Caki2 (cell line): ENCODE measurements around the gene IL17RD. TPM values are rescaled to one million over a fixed set of nuclear protein-coding genes. Genes with fewer than 3 reads are reported as not detected.

ENCODE experiments used
- DNase-seq: peaks from one replicate; pipeline ENCODE4 v3.0.0-alpha.2; 2015; ENCODE audit warnings: low read depth
- in situ Hi-C: cut with HindIII; loops from 2 replicates; pipeline ENCODE4 v1.10.0; 2016; ENCODE audit warnings: low sequenced_read_pairs, low pct_unique_long_range_greater_than_20kb, mixed read lengths
- total RNA-seq: library from RNA; depleted of rRNA; stranded (reverse); fragments of >200 nt; shearing (Covaris generic); gene quantifications from 2 replicates; pipeline ENCODE4 v1.2.3, GENCODE V29; 2014; ENCODE audit warnings: low replicate concordance

Gene IL17RD
- total RNA-seq, 1 experiment from 2014 or later = 2.6 TPM

DNA sequence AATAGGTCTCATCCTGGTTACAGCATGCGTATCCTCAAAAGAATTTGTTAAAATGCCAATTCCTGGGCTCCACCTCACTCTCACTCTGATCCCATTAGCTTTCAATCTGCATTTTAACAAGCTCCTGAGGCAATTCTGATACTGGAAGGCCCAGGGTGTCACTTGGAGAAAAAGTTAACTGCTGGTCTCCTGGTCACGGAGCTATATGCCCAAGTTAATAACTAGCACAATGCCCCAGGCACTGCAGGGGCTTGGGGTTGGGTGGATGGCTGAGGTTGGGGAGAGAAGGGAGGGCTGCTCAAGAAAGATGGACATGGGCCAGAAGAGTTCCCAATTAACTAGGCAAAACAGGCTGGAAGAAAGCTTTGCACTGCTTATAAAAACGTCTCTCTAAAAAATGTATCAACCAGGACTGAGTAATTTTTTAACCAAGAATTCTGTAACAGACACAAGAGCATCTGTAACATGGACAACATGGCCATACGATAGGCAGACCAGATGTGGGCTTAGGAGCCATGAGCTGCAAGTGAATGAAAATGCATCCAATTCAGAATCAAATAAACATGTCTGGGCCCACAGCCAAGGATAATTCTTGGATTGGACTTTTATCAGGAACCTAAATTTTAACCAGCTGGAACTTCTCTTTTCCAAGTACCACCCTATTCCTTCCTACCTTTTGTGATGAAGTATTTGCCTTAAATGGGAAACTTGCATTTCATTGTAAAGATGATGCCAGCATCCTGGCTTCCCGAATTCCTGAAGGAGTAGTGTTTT lies 4.2 kb downstream of the IL17RD start:
- DNase-seq = no peak
- in situ Hi-C loops = no loop called here

GRCh38 chr3:57160076-57160764 lies 4.9 kb downstream of the IL17RD start:
- DNase-seq = no peak
- in situ Hi-C loops = no loop called here

DNA sequence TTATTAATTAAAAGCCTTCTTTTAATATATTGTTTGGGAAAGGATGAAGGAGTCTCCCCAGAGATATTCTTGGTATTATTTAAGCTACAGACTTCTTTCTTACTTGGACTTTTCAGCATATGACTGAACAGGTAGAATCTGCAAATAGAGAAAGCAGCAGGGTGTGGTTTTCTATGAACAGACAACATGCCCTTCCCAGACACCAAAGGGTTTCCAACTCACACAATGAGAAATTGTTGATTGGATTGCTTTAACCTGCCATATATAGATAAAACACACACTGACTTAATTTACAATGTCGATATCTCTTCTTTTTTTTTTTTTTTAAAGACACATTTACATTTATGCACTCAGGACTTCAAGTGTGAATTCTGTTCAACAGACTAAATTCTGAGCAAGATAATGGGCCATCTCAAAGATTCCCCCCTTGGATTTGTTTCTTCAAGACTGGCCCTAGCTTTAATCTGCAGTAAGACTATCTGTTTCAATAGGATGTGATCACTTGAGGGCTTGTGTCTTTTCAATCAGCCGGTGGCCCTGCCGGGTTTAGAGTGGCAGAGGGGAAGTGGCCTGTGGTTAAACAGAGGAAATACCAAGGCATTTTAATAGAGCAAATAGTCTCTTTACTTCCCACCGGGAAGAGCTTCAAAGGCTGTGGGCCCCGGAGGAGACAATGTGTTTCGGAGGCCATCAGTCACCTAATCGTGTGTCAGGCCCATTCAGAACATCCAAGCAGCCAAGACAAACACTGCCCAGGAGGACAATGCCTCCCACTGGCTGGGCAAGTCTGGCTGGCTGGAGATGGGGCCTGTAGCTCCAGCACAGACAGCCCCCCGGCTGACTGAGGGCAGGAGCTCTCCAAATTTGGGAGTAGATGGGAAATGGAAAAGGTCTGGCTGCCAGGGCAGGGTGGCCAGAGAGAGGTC lies 6.1 kb downstream of the IL17RD start:
- DNase-seq = no peak
- in situ Hi-C loops = no loop called here

- in situ Hi-C loops = no loop called here
- no peak for DNase-seq
Measured at GRCh38 chr3:57158325-57158724, 6.8 kb downstream of the IL17RD start.

GRCh38 chr3:57157545-57157944 lies 7.6 kb downstream of the IL17RD start:
- DNase-seq = no peak
- in situ Hi-C loops = no loop called here

- no peak for DNase-seq
- in situ Hi-C loops = no loop called here
Measured at GRCh38 chr3:57155310-57155643, 9.9 kb downstream of the IL17RD start.

GRCh38 chr3:57154470-57155309 lies 10.5 kb downstream of the IL17RD start:
- DNase-seq = no peak
- in situ Hi-C loops = no loop called here

GRCh38 chr3:57152151-57153143 lies 12.7 kb downstream of the IL17RD start:
- no peak for DNase-seq
- in situ Hi-C loops = no loop called here

GRCh38 chr3:57151749-57152148 lies 13.4 kb downstream of the IL17RD start:
- in situ Hi-C loops = no loop called here
- DNase-seq = no peak

DNA sequence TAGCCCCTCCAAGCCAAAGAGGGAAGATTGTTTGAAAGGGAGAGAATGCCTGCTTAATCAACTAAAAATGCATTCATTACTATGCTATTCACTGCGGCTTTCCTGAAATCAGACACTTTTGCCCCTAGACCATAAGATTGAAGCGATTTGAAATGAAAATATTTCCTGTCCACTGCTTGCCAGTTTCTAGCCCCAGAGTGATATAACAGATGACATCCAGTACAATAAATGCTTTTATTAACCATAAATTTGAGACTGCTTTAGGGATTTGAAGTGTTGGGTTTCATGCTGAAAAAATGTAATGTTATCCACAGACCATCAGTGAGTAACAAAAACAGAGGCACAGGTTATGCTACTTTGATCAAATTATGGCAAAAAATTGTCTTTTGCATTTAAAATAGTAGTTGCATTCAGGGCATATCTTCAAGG lies 14.1 kb downstream of the IL17RD start:
- in situ Hi-C loops = no loop called here
- DNase-seq = no peak

DNA sequence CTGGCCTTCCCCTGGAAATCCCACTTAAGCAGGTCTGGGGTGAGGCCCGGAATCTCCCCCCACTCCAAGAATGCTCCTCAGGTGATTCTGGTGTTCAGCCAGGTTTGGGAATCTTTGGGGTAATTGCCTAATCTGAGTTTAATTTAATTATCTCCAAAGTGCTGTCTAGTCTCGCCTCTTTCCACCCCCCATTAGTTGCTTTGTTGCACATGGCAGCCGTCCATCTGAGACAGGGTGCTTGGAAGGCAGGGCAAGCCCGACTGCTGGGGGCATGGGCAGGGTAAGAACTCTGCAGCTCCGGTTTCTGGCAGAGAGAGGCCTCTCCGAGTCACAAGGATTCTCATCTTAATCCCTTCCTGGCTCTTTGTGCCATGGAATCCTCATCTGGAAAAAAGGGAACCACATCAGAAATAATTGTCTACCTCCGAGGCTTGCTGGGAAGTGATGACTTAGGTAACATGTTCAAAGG lies 15.0 kb downstream of the IL17RD start:
- no peak for DNase-seq
- in situ Hi-C loops = no loop called here

DNA sequence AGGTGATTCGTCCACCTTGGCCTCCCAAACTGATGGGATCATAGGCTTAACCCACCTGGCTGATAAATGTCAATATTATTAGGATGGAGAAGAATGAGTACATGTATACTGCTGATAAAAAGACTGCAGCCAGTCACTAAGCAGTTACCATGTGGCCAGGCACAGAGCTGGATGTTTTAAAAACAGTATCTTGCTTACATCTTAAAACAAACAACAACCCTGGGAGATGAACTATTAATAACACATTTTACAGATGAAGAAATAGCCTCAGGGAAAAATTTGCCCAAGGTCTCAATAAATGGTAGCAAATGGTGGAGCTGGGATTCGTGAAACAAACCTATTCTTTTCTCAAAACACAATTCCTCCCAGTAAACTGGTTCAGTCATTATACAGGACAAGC lies 18.1 kb downstream of the IL17RD start:
- in situ Hi-C loops = no loop called here
- no peak for DNase-seq

DNA sequence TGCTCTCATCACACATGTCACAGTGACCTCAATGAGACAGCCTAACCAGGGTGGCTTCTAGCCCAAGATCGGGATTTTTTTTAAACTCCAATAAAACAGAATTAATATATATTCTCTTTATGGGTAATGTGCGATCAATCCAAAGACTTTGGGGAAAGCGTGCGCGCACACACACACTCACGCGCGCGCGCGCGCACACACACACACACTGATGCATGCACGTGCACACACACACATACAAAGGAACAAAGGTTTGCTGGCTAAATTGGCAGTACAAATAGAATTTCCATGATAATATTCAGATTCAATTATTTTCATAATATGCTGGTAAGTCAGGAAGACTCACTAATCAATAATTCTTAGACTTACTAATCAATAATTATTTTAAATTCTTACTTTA lies 19.3 kb downstream of the IL17RD start:
- in situ Hi-C loops = no loop called here
- no peak for DNase-seq

DNA sequence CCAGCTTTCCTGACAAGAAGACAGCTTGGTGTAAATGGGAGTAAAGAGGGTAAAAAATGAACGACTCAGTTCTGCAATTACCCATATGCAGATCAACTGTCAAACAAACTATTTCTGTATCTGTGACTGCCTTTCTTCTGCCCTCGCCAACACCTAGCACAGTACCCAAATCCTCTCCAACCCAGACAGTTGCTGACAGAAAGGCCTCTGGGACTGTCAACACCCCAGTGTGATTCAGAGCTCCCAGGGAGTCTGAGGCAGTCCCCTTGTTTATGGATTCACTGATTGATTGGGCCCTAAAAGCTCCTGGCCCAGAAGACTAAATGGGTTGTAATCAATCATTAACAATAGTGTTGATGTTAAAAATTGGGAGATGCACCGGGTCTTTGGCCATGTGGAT lies 20.2 kb downstream of the IL17RD start:
- DNase-seq = no peak
- in situ Hi-C loops = no loop called here

- DNase-seq = no peak
- in situ Hi-C loops = no loop called here
Measured at GRCh38 chr3:57143886-57144459, 21.2 kb downstream of the IL17RD start.

DNA sequence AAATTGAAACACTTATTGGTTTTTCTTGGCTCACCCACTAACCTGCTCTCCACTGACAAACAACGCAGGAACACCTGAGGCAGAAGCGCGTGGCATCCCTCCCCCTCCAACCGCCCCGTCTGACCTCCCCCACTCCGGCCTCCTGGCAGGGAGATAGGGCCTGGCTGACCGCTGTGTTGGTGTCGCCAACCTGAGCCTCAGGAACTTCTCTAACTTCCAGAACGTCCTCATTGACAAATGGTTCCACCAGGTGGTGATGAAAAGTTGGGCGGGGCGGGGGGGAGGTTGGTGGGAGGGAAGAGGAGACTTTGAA lies 22.8 kb downstream of the IL17RD start:
- in situ Hi-C loops = no loop called here
- DNase-seq = no peak
